ENCODE results near the gene KPNA3.
"Not testable (repeated sequence)": the region's sequence is repeated elsewhere in the genome, so short reads cannot be mapped to it uniquely, and the experiment has no call there.

KPNA3 gene

GRCh38 chr13:49792550-49793324 is at the start of gene KPNA3:
TSS of gene KPNA3 (minus strand) at chr13:49792682. CDS start at chr13:49792506, 176 bp downstream.
- DNase-seq: peak; percentile 97

- DNase-seq: no peak
These were observed 49.5 kb upstream of the KPNA3 start for GRCh38 chr13:49841964-49842363.

- DNase-seq: no peak
These were observed 48.2 kb upstream of the KPNA3 start for GRCh38 chr13:49840675-49841074.

GRCh38 chr13:49840266-49840665 is 47.8 kb upstream of the KPNA3 start:
- no peak for DNase-seq

- no peak for DNase-seq
These were observed 46.5 kb upstream of the KPNA3 start for GRCh38 chr13:49838989-49839388.

- DNase-seq: no peak
These were observed 44.0 kb upstream of the KPNA3 start for GRCh38 chr13:49836516-49836915.

GRCh38 chr13:49833402-49833801 is 40.9 kb upstream of the KPNA3 start:
- no peak for DNase-seq

- no peak for DNase-seq
These were observed 39.0 kb upstream of the KPNA3 start for GRCh38 chr13:49831455-49831854.

- DNase-seq: no peak
These were observed 38.2 kb upstream of the KPNA3 start for GRCh38 chr13:49830721-49831120.

- no peak for DNase-seq
These were observed 37.2 kb upstream of the KPNA3 start for GRCh38 chr13:49829715-49830114.

GRCh38 chr13:49828453-49828852 is 36.0 kb upstream of the KPNA3 start:
- DNase-seq: no peak

GRCh38 chr13:49827891-49828290 is 35.4 kb upstream of the KPNA3 start:
- no peak for DNase-seq

- no peak for DNase-seq
These were observed 34.9 kb upstream of the KPNA3 start for GRCh38 chr13:49827336-49827735.

- no peak for DNase-seq
These were observed 28.9 kb upstream of the KPNA3 start for GRCh38 chr13:49821216-49822009.

GRCh38 chr13:49820591-49821215 is 28.2 kb upstream of the KPNA3 start:
- no peak for DNase-seq

- not testable (repeated sequence) for DNase-seq
These were observed 23.6 kb upstream of the KPNA3 start for GRCh38 chr13:49816047-49816446.

GRCh38 chr13:49814551-49815270 is 22.2 kb upstream of the KPNA3 start:
- DNase-seq: no peak

- DNase-seq: no peak
These were observed 20.3 kb upstream of the KPNA3 start for GRCh38 chr13:49812812-49813211.

GRCh38 chr13:49811527-49811908 is 19.0 kb upstream of the KPNA3 start:
- no peak for DNase-seq

- no peak for DNase-seq
These were observed 18.4 kb upstream of the KPNA3 start for GRCh38 chr13:49810567-49811526.

- no peak for DNase-seq
These were observed 15.2 kb upstream of the KPNA3 start for GRCh38 chr13:49807681-49808080.

- no peak for DNase-seq
These were observed 13.6 kb upstream of the KPNA3 start for GRCh38 chr13:49806126-49806536.
